ENCODE results near the gene NFIL3. TPM values are rescaled to one million over a fixed set of nuclear protein-coding genes. Genes with fewer than 3 reads are reported as not detected.

NFIL3 gene
- total RNA-seq, 1 donor from 2014 or later = 25.7 TPM

- peaks cover 17% of the 10 kb centered on the region for H3K4me1 ChIP-seq
- ATAC-seq = peak; percentile 72 to 82
- no peak overlapping the region for H3K4me3 ChIP-seq
- TF ChIP-seq CTCF (IDR thresholded peaks at IDR 0.05) = no peak
- no peaks in the 10 kb centered on the region for H3K27me3 ChIP-seq (ENCODE audit: low read depth)
- intact Hi-C loops (cut with DNase I) = no loop called here
- H3K36me3 ChIP-seq = peaks cover 20% of the 10 kb centered on the region
- no peaks in the 10 kb centered on the region for H3K9me3 ChIP-seq
- H3K27ac ChIP-seq = no peak overlapping the region
- no peak for DNase-seq
Observed at GRCh38 chr9:91411096-91411771, 12.4 kb downstream of the NFIL3 start.

- no peak overlapping the region for H3K4me3 ChIP-seq
- TF ChIP-seq CTCF (IDR thresholded peaks at IDR 0.05) = no peak
- intact Hi-C loops (cut with DNase I) = no loop called here
- no peaks in the 10 kb centered on the region for H3K9me3 ChIP-seq
- H3K36me3 ChIP-seq = peaks cover 20% of the 10 kb centered on the region
- peaks cover 16% of the 10 kb centered on the region for H3K4me1 ChIP-seq
- H3K27me3 ChIP-seq (ENCODE audit: low read depth) = no peaks in the 10 kb centered on the region
- DNase-seq = no peak
- ATAC-seq = no peak
- no peak overlapping the region for H3K27ac ChIP-seq
Observed at GRCh38 chr9:91410161-91410560, 13.5 kb downstream of the NFIL3 start.

GRCh38 chr9:91408475-91408874 lies 15.2 kb downstream of the NFIL3 start:
- ATAC-seq = no peak
- Histone ChIP-seq H3K36me3 (peaks cover 20% of the 10 kb centered on the region), H3K4me3 (no peak overlapping the region), H3K27ac (no peak overlapping the region), H3K4me1 (peaks cover 17% of the 10 kb centered on the region), H3K9me3 (no peaks in the 10 kb centered on the region), H3K27me3 (ENCODE audit: low read depth) (no peaks in the 10 kb centered on the region)
- intact Hi-C loops (cut with DNase I) = no loop called here
- TF ChIP-seq CTCF (IDR thresholded peaks at IDR 0.05) = no peak
- DNase-seq = no peak

DNA sequence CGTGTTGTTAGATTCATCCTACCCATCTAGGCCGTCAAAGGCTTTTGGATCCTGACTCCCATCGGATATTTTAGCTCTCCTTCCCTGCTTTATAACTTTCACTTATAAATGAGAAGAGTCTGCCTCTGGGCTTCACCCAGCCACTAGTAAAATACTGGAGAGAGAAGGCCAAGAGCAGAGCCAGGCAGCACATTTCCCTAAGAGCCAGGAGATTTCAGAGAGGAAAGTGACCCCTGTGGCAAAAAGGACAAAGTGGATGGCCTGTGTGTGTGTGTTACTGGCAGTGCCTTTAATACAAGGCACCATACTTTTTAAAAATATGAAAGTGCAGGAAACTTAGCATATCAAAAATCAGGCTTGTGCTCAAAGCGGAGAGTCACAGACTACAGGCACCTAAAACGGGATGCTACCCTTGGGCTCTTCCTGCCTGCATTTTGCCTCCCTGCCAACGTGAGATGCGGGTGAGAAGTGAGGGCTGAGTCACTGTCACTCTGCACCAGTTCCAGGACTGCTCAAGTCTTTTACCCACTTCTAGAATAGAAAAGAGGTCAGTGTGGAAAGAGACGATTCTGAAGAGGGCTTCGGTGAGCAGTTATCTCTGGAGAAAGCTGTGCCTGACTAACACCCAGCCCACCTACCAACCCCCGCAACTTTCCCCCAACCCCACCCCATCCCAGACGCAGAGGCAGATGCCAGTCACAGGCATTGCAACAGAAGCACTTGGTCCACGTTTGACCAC lies 15.9 kb downstream of the NFIL3 start:
- no peak for TF ChIP-seq CTCF (IDR thresholded peaks at IDR 0.05)
- H3K27ac ChIP-seq = no peak overlapping the region
- DNase-seq (no peak), ATAC-seq (peak; percentile 51 to 66)
- H3K9me3 ChIP-seq = no peaks in the 10 kb centered on the region
- H3K36me3 ChIP-seq = peaks cover 20% of the 10 kb centered on the region
- H3K4me3 ChIP-seq = no peak overlapping the region
- H3K4me1 ChIP-seq = peaks cover 23% of the 10 kb centered on the region
- no peaks in the 10 kb centered on the region for H3K27me3 ChIP-seq (ENCODE audit: low read depth)
- intact Hi-C loops (cut with DNase I) = no loop called here

DNA sequence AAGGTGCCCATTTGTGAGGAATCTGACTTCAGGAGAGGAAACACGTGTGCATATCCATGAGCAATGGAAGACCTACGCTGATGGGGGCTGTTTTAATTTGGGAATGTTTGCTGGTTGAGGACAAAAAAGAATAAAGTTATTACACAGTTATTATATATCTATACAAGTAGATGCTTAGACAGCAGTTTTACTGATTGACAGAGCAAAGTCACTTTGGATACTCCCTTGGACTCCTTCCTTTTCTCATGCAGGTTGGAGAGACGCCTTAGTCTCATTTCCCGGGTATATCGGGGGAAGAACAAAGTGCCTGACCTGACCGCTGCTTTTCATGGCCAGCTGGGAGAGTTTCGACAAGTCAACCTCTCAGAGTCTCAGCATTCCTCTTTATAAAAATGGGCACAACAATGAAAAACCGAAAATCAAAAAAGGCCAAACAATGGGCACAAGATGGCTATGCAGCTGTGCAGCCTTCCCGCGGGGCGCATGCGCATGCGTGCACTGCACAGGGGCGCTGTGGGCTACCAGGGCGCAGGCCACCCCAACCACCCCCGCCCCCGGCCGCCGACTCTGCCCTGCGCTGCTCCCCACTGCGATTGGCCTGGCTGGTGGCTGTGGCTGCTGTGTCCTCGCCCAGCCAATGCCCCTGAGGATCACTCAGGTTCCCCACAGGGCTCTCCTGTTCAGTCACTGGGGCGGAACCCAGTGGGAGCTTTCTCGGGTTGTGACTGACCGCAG lies 18.1 kb downstream of the NFIL3 start:
- ATAC-seq (no peak), DNase-seq (no peak)
- Histone ChIP-seq H3K27me3 (ENCODE audit: low read depth) (no peaks in the 10 kb centered on the region), H3K9me3 (no peaks in the 10 kb centered on the region), H3K4me1 (peaks cover 13% of the 10 kb centered on the region), H3K36me3 (peaks cover 19% of the 10 kb centered on the region), H3K27ac (no peak overlapping the region), H3K4me3 (no peak overlapping the region)
- intact Hi-C loops (cut with DNase I) = no loop called here
- no peak for TF ChIP-seq CTCF (IDR thresholded peaks at IDR 0.05)

All from lower lobe of right lung (tissue), 2 donors.